HG03066 (cell line): ENCODE data around the gene METRNL.
"Not testable (repeated sequence)": the region's sequence is repeated elsewhere in the genome, so short reads cannot be mapped to it uniquely, and the experiment has no call there.

Experiments
- ATAC-seq: cut with Tn5 transposase; IDR thresholded peaks from one replicate; pipeline ENCODE4 v1.9.1; 2021; ENCODE audit warnings: low read depth; ENCODE audit not compliant: unreplicated experiment

Gene METRNL

DNA sequence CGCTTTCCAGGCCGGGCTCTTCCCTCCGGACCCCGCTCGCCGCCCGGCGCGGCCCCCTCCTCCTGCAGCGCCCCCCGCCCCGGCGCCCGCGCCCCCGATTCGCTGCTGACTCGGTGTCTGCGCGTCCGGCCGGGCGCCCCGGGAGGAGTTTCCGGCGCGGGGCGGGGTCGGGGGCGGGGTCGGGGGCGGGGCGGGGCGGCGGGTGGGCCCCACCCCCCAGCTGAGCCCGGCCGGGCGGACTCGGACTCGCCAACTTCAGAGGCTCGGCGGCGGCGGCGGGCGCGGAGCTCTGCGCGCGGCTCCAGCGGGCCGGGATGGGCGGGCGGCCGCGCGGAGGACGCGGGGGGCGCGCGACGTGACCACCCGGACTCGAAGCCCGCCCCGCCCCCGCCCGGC, at the start of gene METRNL:
Gene METRNL, plus strand, starts transcription at position 258 of the 396 bp plus-strand sequence. CDS start 207 bp downstream, outside the sequence.
- ATAC-seq, result no peak

GRCh38 chr17:83030432-83030831, 49.0 kb upstream of the METRNL start:
- no peak for ATAC-seq

DNA sequence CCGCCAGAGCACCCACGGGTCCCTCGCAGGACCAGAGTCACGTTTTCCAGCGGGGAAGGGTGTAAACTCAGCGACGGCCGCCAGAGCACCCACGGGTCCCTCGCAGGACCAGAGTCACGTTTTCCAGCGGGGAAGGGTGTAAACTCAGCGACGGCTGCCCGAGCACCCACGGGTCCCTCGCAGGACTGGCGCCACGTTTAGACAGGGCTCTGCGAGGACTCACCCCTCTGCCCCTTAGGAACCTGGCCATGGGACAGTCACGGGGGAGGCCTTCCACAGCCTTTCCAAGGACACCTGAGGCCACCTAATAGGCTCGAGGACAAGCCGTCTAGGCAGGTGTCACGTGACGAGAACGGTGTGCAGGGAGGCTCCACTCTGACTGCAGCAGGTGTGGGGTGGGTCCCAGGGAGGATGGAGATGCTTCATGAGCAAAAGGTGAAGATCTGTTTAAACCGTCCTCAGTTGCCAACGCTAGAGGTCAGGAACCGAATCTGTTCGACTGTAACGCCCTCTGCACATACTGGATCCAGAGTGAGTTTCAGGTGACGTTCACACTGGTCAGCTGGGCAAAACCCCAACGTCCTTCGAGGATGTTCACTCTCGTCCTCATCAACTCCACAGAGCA, 48.0 kb upstream of the METRNL start:
- no peak for ATAC-seq

- not testable (repeated sequence) for ATAC-seq
Measured at GRCh38 chr17:83031946-83032451, 47.4 kb upstream of the METRNL start.

DNA sequence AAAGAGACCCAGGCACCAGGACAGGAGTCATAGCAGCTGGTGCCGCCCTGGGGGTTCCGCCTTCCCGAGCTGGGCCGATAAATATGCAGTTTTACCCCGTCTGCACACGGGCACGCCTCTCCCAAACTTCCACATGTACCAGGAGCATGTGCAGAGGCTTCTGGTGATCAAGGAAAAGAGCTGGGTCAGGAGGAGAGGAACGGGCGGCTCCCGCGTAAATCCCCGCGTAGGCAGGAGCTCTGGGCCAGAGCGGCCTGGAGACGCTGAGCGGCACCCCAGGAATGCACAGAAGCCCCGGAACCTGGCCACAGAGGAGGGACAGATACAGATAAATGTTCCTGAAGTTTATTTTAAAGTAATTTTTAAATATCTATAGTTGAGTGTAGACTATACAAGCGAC, 46.6 kb upstream of the METRNL start:
- ATAC-seq, result no peak

DNA sequence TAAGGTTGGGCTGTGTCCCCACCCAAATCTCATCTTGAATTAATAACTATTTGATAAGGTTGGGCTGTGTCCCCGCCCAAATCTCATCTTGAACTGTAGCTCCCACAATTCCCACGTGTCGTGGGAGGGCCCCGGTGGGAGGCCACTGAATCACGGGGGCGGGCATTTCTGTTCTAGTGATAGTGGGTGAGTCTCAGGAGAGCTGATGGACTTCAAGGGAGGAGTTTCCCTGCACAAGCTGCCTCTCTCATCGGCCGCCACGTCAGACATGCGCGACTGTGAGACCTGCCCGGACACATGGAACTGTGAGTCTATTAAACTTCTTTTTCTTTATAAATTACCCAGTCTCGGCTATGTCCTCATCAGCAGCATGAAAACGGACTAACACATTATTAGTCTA, 44.9 kb upstream of the METRNL start:
- no peak for ATAC-seq

GRCh38 chr17:83035722-83036121, 43.7 kb upstream of the METRNL start:
- ATAC-seq, result no peak

GRCh38 chr17:83036193-83036592, 43.2 kb upstream of the METRNL start:
- ATAC-seq, result no peak

DNA sequence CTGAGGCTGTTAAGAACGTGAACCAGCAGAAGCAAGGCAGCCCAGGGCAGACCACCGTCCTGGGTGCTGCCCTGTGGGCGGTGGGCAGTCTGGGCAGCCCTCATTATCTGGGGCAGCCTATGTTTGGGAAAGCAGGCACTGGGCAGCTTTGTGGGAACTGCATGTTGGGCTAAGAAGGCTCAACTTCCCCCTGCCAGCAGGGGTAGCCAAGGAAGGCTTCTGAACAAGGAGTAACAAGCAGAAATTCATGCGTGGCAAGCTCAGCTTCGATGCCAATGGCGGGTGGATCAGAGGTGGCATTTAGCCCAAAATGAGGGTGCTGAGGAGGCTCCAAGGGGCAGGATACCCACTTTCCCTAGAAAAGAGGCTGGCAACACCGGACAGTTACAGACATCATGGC, 42.7 kb upstream of the METRNL start:
- no peak for ATAC-seq

DNA sequence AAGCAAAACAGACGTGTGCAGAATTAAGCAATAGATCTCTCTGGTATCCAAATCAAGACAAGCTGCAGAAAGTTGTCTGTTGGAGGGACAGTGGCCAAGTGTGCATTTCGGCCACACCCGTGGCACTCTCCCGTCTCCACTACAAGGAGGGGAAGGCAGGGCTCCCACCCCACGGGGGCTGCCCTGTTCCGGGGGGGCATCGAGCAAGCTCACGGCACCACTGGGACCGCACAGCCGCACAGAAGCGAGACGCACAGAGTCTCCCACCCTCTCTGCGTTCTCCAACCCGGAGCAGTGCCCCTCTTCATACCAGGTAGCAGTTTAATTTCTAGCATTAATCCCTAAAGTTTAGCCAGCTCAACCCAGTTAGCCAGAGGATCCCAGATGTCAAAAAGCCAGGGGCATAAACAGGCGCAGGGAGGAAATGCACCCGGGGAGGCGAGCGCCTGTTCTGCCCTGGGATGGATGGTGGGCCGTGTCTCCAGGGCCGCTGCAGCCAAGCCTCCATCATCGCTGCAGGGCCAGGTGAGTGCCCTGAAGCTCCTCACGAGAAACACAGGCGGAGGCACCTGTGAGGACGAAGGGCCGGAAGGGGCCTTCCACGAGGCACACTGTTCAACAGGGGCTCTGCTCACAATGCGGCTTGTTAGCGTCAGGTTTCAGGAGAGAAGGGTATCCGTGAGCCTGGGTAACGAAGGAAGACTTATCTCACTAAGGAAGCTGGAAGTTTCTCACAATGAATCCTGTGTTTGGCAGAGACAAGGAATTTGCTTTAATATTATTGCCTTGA, 42.1 kb upstream of the METRNL start:
- ATAC-seq, result no peak

GRCh38 chr17:83037874-83038165, 41.6 kb upstream of the METRNL start:
- no peak for ATAC-seq

GRCh38 chr17:83038983-83039382, 40.4 kb upstream of the METRNL start:
- not testable (repeated sequence) for ATAC-seq

DNA sequence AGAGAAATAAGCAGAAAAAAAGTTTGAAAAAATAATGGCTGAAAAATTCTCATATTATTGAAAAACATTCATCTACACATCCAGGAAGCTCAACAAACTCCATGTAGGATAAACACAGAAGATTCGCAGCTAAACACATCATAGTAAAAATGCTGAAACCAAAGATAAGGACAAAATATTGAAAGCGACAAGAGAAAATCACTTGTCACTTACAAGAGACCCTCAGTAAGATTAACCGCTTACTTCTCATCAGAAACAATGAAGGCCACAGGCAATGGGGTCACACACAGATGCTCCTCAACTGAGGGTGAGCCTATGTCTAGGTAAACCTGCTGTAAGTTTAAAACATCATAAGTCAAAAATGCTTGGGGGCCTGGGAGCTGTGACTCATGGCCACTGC, 38.1 kb upstream of the METRNL start:
- ATAC-seq, result no peak

DNA sequence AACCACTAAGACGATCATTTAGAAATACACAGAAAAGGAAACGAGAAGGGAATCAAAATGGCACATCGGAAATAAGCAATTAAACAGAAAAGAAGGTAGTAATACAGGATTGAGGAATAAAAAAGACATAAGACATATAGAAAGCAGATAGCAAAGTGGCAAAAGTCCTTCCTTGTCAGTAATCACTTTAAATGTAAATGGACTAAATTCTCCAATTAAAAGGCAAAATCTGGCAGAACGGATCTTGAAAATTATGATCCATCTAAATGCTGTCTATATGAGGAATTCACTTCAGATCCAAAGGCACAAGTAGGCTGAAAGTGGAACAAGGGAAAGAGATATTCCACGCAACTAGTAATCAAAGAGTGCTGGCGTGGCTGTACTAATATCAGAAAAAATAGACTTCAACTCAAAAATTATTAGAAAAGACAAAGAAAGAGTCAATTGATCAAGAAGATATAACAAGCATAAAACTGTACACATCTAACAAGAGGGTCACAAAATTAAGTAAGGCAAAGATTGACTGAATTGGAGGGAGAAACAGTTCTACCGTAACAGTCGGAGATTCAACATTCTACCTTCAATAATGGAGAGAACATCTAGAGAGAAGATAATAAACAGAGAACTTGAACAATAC, 36.8 kb upstream of the METRNL start:
- no peak for ATAC-seq

- ATAC-seq, result not testable (repeated sequence)
Measured at GRCh38 chr17:83044479-83044878, 34.9 kb upstream of the METRNL start.

GRCh38 chr17:83046448-83047181, 32.8 kb upstream of the METRNL start:
- no peak for ATAC-seq

DNA sequence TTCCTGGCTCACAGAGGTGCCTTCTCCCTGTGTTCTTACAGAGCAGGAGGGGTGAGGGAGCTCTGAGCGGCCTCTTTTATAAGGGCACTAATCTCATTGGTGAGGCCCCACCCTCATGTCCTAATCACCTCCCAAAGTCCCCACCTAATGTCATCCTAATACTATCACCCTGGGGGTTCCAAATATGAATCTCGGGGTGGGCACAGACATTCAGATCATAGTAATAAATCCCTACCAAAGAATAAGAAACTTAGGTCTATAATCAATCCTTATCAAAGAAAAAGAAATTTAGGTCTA, 32.3 kb upstream of the METRNL start:
- ATAC-seq, result no peak

DNA sequence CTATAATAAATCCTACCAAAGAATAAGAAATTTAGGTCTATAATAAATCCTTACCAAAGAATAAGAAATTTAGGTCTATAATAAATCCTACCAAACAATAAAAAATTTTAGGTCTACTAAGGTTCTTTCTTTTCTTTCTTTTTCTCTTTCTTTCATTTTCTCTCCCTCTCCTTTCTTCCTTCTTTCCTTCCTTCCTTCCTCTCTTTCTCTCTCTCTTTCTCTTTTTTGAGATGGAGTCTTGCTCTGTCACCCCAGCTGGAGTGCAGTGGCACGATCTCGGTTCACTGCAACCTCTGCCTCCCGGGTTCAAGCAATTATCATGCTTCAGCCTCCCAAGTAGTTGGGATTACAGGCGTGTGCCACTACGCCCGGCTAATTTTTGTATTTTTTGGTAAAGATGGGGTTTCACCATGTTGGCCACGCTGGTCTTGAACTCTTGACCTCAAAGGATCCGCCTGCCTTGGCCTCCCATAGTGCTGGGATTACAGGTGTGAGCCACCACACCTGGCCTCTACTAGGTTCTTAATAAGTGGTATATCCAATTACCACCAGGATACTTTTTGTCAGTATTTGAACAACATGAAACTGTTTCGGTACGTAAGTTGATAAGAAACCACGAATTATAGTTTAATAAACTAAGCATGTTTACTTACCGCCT, 31.5 kb upstream of the METRNL start:
- not testable (repeated sequence) for ATAC-seq

- no peak for ATAC-seq
Measured at GRCh38 chr17:83050651-83051395, 28.6 kb upstream of the METRNL start.
